Panc1 (cell line): ENCODE measurements around the gene TNFSF11. TPM values are rescaled to one million over a fixed set of nuclear protein-coding genes. Genes with fewer than 3 reads are reported as not detected.
A peak's percentile ranks its signal among the peaks of the same experiment; 100 is the strongest.

Experiments used
- ATAC-seq: fragments of 200-7000 bp; cut with Tn5 transposase; 2 replicates; pipeline ENCODE4 v1.9.1; 2020; ENCODE audit warnings: mild to moderate bottlenecking, moderate library complexity
- Bru-seq: library from RNA; stranded (reverse); fragments of 400-500 nt; gene quantifications from one replicate; lab custom pipeline; 2021; lab: Mats Ljungman, UMichigan
- BruChase-seq, 2 experiments: library from RNA; stranded (reverse); fragments of 400-500 nt; gene quantifications; one replicate each; lab custom pipeline; 2021; lab: Mats Ljungman, UMichigan
- BruUV-seq: library from RNA; stranded (reverse); fragments of 400-500 nt; replicated peaks from 2 replicates; lab custom pipeline; 2021; lab: Mats Ljungman, UMichigan
- CTCF ChIA-PET: fragments of 300-600 bp; sonication (Branson Sonifier 250); formaldehyde crosslinking; loops from one replicate; lab custom pipeline; 2022; ENCODE audit warnings: antibody characterized with exemption; lab: Charles Lee
- POLR2A ChIA-PET: fragments of 300-600 bp; sonication (Branson Sonifier 250); formaldehyde crosslinking; loops from one replicate; lab custom pipeline; 2022; ENCODE audit warnings: antibody characterized with exemption; lab: Charles Lee
- DNase-seq: peaks from one replicate; pipeline ENCODE4 v3.0.0-alpha.2; 2010; ENCODE audit warnings: low read depth, low spot score
- H3K27ac ChIP-seq: 2 replicates; pipeline ENCODE4 v1.5.1; 2011; ENCODE audit warnings: mild to moderate bottlenecking, low read length, inconsistent platforms
- H3K27me3 ChIP-seq: fragments of 200-500 bp; sonication (Bioruptor generic); 2 replicates; pipeline ENCODE4 v1.6.0; 2014; ENCODE audit warnings: low read length, inconsistent platforms; ENCODE audit not compliant: control insufficient read depth, insufficient read depth
- H3K36me3 ChIP-seq: fragments of 200-500 bp; sonication (Bioruptor generic); 2 replicates; pipeline ENCODE4 v1.5.1; 2014; ENCODE audit warnings: inconsistent platforms, mild to moderate bottlenecking, low read length, moderate library complexity; ENCODE audit not compliant: control insufficient read depth, insufficient read depth
- H3K4me1 ChIP-seq: 2 replicates; pipeline ENCODE4 v1.5.1; 2011; ENCODE audit warnings: inconsistent platforms, mild to moderate bottlenecking, low read length, moderate library complexity; ENCODE audit not compliant: control insufficient read depth, insufficient read depth
- H3K4me3 ChIP-seq, 2 experiments: 2 replicates each; pipeline ENCODE4 v1.5.1; 2011 to 2012; ENCODE audit warnings: low read depth in 2 of 2, low read length in 2 of 2, mild to moderate bottlenecking in 2 of 2, inconsistent platforms in 1 of 2, moderate library complexity in 1 of 2
- H3K9me3 ChIP-seq: fragments of 200-500 bp; sonication (Bioruptor generic); 2 replicates; pipeline ENCODE4 v1.5.1; 2014; ENCODE audit warnings: low read depth, mild to moderate bottlenecking, inconsistent platforms, low read length, moderate library complexity; ENCODE audit not compliant: control insufficient read depth, insufficient read depth
- POLR2AphosphoS5 ChIP-seq: IDR thresholded peaks from 2 replicates; pipeline ENCODE4 v1.6.1; 2012; ENCODE audit warnings: mild to moderate bottlenecking, low read depth, low read length, moderate library complexity
- SIN3A ChIP-seq: IDR thresholded peaks from 2 replicates; pipeline ENCODE4 v1.6.1; 2012; ENCODE audit warnings: low read depth, mild to moderate bottlenecking, low read length, moderate library complexity, borderline replicate concordance; ENCODE audit not compliant: insufficient read depth
- TCF7L2 ChIP-seq: IDR thresholded peaks from 2 replicates; pipeline ENCODE4 v1.6.1; 2011; ENCODE audit warnings: mild to moderate bottlenecking, low read depth, low read length, inconsistent platforms
- in situ Hi-C: cut with HindIII; loops from 2 replicates; pipeline ENCODE4 v1.10.0; 2016; ENCODE audit warnings: low sequenced_read_pairs, low pct_unique_long_range_greater_than_20kb
- intact Hi-C: fragments of 100-400 bp; cut with micrococcal nuclease; formaldehyde crosslinking; loops from one replicate; pipeline ENCODE4 v1.10.0; 2022; ENCODE audit not compliant: unreplicated experiment
- long read RNA-seq: library from polyadenylated mRNA; unstranded; transcript quantifications from one replicate; pipeline ENCODE4 v2.0.0, GENCODE V29; 2021; ENCODE audit not compliant: unreplicated experiment
- polyA plus RNA-seq: library from polyadenylated mRNA; unstranded; fragments of >200 nt; gene quantifications from one replicate; pipeline ENCODE4 v1.2.1, GENCODE V29; 2012; ENCODE audit warnings: missing spikeins; ENCODE audit not compliant: insufficient read length
- total RNA-seq: library from RNA; stranded (reverse); gene quantifications from one replicate; pipeline ENCODE4 v1.2.1, GENCODE V29; 2021; ENCODE audit not compliant: unreplicated experiment
- TF ChIP-seq, protein P1 (sequence below): fragments of 450-650 bp; IDR thresholded peaks from 2 replicates; pipeline ENCODE4 v1.5.1; 2017; ENCODE audit warnings: mild to moderate bottlenecking
- TF ChIP-seq, protein P2 (sequence below), 2 experiments: IDR thresholded peaks; 2 replicates each; pipeline ENCODE4 v1.6.1; 2011 to 2012; ENCODE audit warnings: low read depth in 2 of 2, control low read depth in 1 of 2, low read length in 1 of 2, mild to moderate bottlenecking in 1 of 2, moderate library complexity in 1 of 2; ENCODE audit not compliant: insufficient read depth in 1 of 2

TNFSF11 gene, protein sequence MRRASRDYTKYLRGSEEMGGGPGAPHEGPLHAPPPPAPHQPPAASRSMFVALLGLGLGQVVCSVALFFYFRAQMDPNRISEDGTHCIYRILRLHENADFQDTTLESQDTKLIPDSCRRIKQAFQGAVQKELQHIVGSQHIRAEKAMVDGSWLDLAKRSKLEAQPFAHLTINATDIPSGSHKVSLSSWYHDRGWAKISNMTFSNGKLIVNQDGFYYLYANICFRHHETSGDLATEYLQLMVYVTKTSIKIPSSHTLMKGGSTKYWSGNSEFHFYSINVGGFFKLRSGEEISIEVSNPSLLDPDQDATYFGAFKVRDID
- total RNA-seq (not detected), Bru-seq, nascent RNA (percentile 4 among the genes with signal in this experiment), BruChase-seq, experiment 1, labeled RNA remaining after a 2-hour chase (percentile 2 among the genes with signal in this experiment), BruChase-seq, experiment 2, labeled RNA remaining after a 6-hour chase (percentile 2 among the genes with signal in this experiment)
- not detected for polyA plus RNA-seq
- long read RNA-seq, result 0 reads

DNA sequence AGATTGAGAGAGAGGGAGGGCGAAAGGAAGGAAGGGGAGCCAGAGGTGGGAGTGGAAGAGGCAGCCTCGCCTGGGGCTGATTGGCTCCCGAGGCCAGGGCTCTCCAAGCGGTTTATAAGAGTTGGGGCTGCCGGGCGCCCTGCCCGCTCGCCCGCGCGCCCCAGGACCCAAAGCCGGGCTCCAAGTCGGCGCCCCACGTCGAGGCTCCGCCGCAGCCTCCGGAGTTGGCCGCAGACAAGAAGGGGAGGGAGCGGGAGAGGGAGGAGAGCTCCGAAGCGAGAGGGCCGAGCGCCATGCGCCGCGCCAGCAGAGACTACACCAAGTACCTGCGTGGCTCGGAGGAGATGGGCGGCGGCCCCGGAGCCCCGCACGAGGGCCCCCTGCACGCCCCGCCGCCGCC lies at the start of gene TNFSF11:
Gene TNFSF11 (plus strand): TSS at position 142 of the 400 bp plus-strand sequence. CDS start 152 bp downstream, at position 294.
- peak; percentile 58; the same call in 1 of the 2 replicates for ATAC-seq
- BruUV-seq, result no TSS peak
- H3K4me3 ChIP-seq, result peak within 1 kb of the TSS; percentile 7 to 16; a peak in 2 of 4 replicates

DNA sequence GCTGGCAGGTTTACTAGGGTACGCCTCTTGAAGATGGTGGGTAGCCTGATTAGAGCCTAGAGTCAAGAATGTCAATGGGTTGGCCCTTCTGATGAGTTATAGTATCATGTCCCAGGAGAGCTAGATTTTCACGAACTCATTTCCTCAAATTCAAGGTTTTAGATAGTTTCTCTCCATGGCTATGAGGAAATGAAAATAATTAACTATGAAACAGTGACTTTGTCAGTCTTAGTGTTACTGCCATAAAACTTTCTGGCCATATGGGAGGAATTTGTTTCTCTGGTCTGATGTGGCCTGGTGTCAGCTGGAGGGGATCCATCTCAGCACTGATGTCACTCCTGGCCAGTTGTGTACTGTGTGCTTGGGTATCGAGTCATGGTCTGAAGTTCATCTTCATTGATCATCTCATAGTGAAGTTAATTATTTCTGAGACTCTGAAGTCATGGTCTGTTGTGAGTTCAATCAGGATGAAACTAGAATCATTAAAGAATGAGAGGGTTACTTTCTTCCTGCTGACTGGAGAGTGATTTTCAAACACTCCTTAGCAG lies 49.4 kb upstream of the TNFSF11 start:
- H3K27ac ChIP-seq, result no peak overlapping the region
- H3K4me3 ChIP-seq, result no peak overlapping the region
- H3K4me1 ChIP-seq, result no peaks in the 10 kb centered on the region
- ATAC-seq (no peak), DNase-seq (no peak)
- no TSS peak for BruUV-seq
- intact Hi-C loops, result no loop called here
- no peaks in the 10 kb centered on the region for H3K27me3 ChIP-seq
- TF ChIP-seq TCF7L2 (no peak), SIN3A (no peak), POLR2AphosphoS5 (no peak)
- TF ChIP-seq, protein P1, sequence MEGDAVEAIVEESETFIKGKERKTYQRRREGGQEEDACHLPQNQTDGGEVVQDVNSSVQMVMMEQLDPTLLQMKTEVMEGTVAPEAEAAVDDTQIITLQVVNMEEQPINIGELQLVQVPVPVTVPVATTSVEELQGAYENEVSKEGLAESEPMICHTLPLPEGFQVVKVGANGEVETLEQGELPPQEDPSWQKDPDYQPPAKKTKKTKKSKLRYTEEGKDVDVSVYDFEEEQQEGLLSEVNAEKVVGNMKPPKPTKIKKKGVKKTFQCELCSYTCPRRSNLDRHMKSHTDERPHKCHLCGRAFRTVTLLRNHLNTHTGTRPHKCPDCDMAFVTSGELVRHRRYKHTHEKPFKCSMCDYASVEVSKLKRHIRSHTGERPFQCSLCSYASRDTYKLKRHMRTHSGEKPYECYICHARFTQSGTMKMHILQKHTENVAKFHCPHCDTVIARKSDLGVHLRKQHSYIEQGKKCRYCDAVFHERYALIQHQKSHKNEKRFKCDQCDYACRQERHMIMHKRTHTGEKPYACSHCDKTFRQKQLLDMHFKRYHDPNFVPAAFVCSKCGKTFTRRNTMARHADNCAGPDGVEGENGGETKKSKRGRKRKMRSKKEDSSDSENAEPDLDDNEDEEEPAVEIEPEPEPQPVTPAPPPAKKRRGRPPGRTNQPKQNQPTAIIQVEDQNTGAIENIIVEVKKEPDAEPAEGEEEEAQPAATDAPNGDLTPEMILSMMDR, result no peak
- TF ChIP-seq, protein P2, sequence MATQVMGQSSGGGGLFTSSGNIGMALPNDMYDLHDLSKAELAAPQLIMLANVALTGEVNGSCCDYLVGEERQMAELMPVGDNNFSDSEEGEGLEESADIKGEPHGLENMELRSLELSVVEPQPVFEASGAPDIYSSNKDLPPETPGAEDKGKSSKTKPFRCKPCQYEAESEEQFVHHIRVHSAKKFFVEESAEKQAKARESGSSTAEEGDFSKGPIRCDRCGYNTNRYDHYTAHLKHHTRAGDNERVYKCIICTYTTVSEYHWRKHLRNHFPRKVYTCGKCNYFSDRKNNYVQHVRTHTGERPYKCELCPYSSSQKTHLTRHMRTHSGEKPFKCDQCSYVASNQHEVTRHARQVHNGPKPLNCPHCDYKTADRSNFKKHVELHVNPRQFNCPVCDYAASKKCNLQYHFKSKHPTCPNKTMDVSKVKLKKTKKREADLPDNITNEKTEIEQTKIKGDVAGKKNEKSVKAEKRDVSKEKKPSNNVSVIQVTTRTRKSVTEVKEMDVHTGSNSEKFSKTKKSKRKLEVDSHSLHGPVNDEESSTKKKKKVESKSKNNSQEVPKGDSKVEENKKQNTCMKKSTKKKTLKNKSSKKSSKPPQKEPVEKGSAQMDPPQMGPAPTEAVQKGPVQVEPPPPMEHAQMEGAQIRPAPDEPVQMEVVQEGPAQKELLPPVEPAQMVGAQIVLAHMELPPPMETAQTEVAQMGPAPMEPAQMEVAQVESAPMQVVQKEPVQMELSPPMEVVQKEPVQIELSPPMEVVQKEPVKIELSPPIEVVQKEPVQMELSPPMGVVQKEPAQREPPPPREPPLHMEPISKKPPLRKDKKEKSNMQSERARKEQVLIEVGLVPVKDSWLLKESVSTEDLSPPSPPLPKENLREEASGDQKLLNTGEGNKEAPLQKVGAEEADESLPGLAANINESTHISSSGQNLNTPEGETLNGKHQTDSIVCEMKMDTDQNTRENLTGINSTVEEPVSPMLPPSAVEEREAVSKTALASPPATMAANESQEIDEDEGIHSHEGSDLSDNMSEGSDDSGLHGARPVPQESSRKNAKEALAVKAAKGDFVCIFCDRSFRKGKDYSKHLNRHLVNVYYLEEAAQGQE (IDR thresholded peaks at IDR 0.05; ENCODE audit: insufficient read depth in 1 of 2, low read depth in 2 of 2, low read length in 1 of 2), result no peak
- H3K9me3 ChIP-seq, result no peaks in the 10 kb centered on the region
- in situ Hi-C loops, result no loop called here
- ChIA-PET CTCF (no interaction called here), POLR2A (no interaction called here)
- H3K36me3 ChIP-seq, result no peaks in the 10 kb centered on the region

More for the DNA sequence above, at the start of gene TNFSF11:
- ChIA-PET POLR2A (no interaction called here), CTCF (no interaction called here)
- TF ChIP-seq, protein P2 (IDR thresholded peaks at IDR 0.05; ENCODE audit: insufficient read depth in 1 of 2, low read depth in 2 of 2, low read length in 1 of 2), result no peak
- TF ChIP-seq TCF7L2 (no peak), SIN3A (no peak), POLR2AphosphoS5 (no peak)
- TF ChIP-seq, protein P1, result no peak
- H3K4me1 ChIP-seq, result no peaks in the 10 kb centered on the region
- no peak within 1 kb of the TSS for H3K27ac ChIP-seq
- H3K36me3 ChIP-seq, result no peaks in the 10 kb centered on the region
- intact Hi-C loops, result no loop called here
- in situ Hi-C loops, result no loop called here
- DNase-seq, result no peak
- H3K9me3 ChIP-seq, result no peaks in the 10 kb centered on the region
- H3K27me3 ChIP-seq, result peaks cover 12% of the 10 kb centered on the region
